Measurements from ENCODE around the gene COX19. TPM values are rescaled to one million over a fixed set of nuclear protein-coding genes. Genes with fewer than 3 reads are reported as not detected.

The COX19 gene
- total RNA-seq, 1 experiment from 2014 or later, result 24.8 TPM

DNA sequence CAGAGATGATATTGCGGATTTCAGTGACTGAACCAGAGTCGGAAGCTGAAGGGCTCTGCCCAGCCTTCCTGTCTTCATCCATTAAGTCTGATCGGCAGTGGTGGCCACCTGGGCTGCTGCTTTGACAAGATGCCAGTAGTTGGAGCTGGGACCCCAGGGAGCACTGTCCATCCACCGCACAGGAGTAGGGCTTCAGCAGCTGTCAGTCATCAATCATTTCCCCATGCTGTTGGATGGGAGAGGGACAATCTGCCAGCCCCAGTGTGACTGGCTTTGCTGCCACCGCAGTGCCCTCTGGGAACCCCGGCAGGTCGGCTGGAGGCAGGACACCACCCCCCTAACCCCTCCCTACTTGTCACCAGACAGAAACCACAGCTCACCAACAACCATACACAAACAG, 46.0 kb upstream of the COX19 start:
- no peaks in the 10 kb centered on the region for H3K27me3 ChIP-seq (replicated peaks; ENCODE audit: control insufficient read depth, insufficient read depth, low read length)
- H3K4me3 ChIP-seq (ENCODE audit: low read depth, low read length), result no peak overlapping the region
- no peak for TF ChIP-seq CTCF (IDR thresholded peaks at IDR 0.05; ENCODE audit: insufficient read depth in 1 of 2, low read depth in 1 of 2, low read length in 1 of 2, severe bottlenecking in 1 of 2, unreplicated experiment in 1 of 2)
- no peaks in the 10 kb centered on the region for H3K9me3 Mint-ChIP-seq (ENCODE audit: unreplicated experiment)
- H3K4me1 Mint-ChIP-seq (ENCODE audit: low read depth, unreplicated experiment), result no peaks in the 10 kb centered on the region
- no peaks in the 10 kb centered on the region for H3K27me3 Mint-ChIP-seq (ENCODE audit: insufficient read depth, unreplicated experiment)
- H3K9me3 ChIP-seq, result no peaks in the 10 kb centered on the region
- H3K4me3 Mint-ChIP-seq (ENCODE audit: unreplicated experiment), result no peak overlapping the region
- CTCF ChIA-PET, result interaction anchor here (0.7 to 1.3 kb wide), 2 partner anchors 28 to 44 kb away, joined by 4 to 6 read pairs; no protein-coding TSS in a partner anchor
- DNase-seq, result no peak
- H3K36me3 ChIP-seq (ENCODE audit: control insufficient read depth, insufficient read depth, low read length), result peaks cover 5% of the 10 kb centered on the region
- no peak overlapping the region for H3K27ac Mint-ChIP-seq (ENCODE audit: unreplicated experiment)
- POLR2A ChIA-PET, result interaction anchor here (0.5 kb wide), 1 partner anchor 227 kb away, joined by 3 read pairs; no protein-coding TSS in a partner anchor
- H3K36me3 Mint-ChIP-seq (ENCODE audit: insufficient read depth, unreplicated experiment), result peaks cover 31% of the 10 kb centered on the region
- no peaks in the 10 kb centered on the region for H3K4me1 ChIP-seq
- intact Hi-C loops (cut with micrococcal nuclease; ENCODE audit: unreplicated experiment), result no loop called here
- BruUV-seq (replicated peaks), result no TSS peak

DNA sequence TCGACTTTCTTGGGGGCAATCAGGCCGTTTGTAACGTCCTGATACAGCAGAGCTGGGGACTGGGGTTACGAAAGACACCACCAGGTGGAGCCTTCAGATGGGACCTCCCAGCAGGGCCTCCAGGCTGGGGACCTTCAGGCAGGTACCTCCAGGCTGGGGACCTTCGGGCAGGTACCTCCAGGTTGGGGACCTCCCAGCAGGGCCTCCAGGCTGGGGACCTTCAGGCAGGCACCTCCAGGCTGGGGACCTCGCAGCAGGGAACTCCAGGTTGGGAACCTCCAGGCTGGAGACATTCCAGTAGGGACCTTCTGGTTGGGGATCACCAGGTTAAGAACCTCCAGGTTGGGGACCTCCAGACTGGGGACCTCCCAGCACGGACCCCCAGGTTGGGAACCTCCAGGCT, 45.5 kb upstream of the COX19 start:
- Mint-ChIP-seq H3K27me3 (ENCODE audit: insufficient read depth, unreplicated experiment) (no peaks in the 10 kb centered on the region), H3K27ac (ENCODE audit: unreplicated experiment) (no peak overlapping the region), H3K9me3 (ENCODE audit: unreplicated experiment) (no peaks in the 10 kb centered on the region), H3K4me1 (ENCODE audit: low read depth, unreplicated experiment) (no peaks in the 10 kb centered on the region), H3K4me3 (ENCODE audit: unreplicated experiment) (no peak overlapping the region), H3K36me3 (ENCODE audit: insufficient read depth, unreplicated experiment) (peaks cover 31% of the 10 kb centered on the region)
- no peaks in the 10 kb centered on the region for H3K4me1 ChIP-seq
- H3K4me3 ChIP-seq (ENCODE audit: low read depth, low read length), result no peak overlapping the region
- H3K27me3 ChIP-seq (replicated peaks; ENCODE audit: control insufficient read depth, insufficient read depth, low read length), result no peaks in the 10 kb centered on the region
- H3K36me3 ChIP-seq (ENCODE audit: control insufficient read depth, insufficient read depth, low read length), result peaks cover 5% of the 10 kb centered on the region
- POLR2A ChIA-PET, result interaction anchor here (0.6 kb wide), 1 partner anchor 62 kb away, joined by 8 read pairs; no protein-coding TSS in a partner anchor
- DNase-seq, result no peak
- intact Hi-C loops (cut with micrococcal nuclease; ENCODE audit: unreplicated experiment), result no loop called here
- TF ChIP-seq CTCF (IDR thresholded peaks at IDR 0.05; ENCODE audit: insufficient read depth in 1 of 2, low read depth in 1 of 2, low read length in 1 of 2, severe bottlenecking in 1 of 2, unreplicated experiment in 1 of 2), result peak in 1 of 2 experiments; percentile 8
- H3K9me3 ChIP-seq, result no peaks in the 10 kb centered on the region
- CTCF ChIA-PET, result interaction anchor here (0.7 to 1.3 kb wide), 3 partner anchors 27 to 46 kb away, joined by 3 to 6 read pairs (median 4); no protein-coding TSS in a partner anchor
- BruUV-seq (replicated peaks), result no TSS peak

- H3K27me3 ChIP-seq (replicated peaks; ENCODE audit: control insufficient read depth, insufficient read depth, low read length), result no peaks in the 10 kb centered on the region
- no peaks in the 10 kb centered on the region for H3K9me3 Mint-ChIP-seq (ENCODE audit: unreplicated experiment)
- no peak for TF ChIP-seq CTCF (IDR thresholded peaks at IDR 0.05; ENCODE audit: insufficient read depth in 1 of 2, low read depth in 1 of 2, low read length in 1 of 2, severe bottlenecking in 1 of 2, unreplicated experiment in 1 of 2)
- H3K27ac Mint-ChIP-seq (ENCODE audit: unreplicated experiment), result no peak overlapping the region
- intact Hi-C loops (cut with micrococcal nuclease; ENCODE audit: unreplicated experiment), result no loop called here
- no peaks in the 10 kb centered on the region for H3K4me1 Mint-ChIP-seq (ENCODE audit: low read depth, unreplicated experiment)
- H3K27me3 Mint-ChIP-seq (ENCODE audit: insufficient read depth, unreplicated experiment), result no peaks in the 10 kb centered on the region
- no peaks in the 10 kb centered on the region for H3K9me3 ChIP-seq
- no peaks in the 10 kb centered on the region for H3K36me3 ChIP-seq (ENCODE audit: control insufficient read depth, insufficient read depth, low read length)
- no peak overlapping the region for H3K4me3 Mint-ChIP-seq (ENCODE audit: unreplicated experiment)
- DNase-seq, result no peak
- H3K36me3 Mint-ChIP-seq (ENCODE audit: insufficient read depth, unreplicated experiment), result peaks cover 34% of the 10 kb centered on the region
- peaks cover 8% of the 10 kb centered on the region; the same call in 1 of the 2 replicates for H3K4me1 ChIP-seq
- BruUV-seq (replicated peaks), result no TSS peak
- no peak overlapping the region for H3K4me3 ChIP-seq (ENCODE audit: low read depth, low read length)
- POLR2A ChIA-PET, result interaction anchor here (0.6 kb wide), 2 partner anchors 49 to 61 kb away, joined by 8 read pairs; no protein-coding TSS in a partner anchor
- CTCF ChIA-PET, result interaction anchor here (0.9 kb wide), 1 partner anchor 47 kb away, joined by 3 read pairs; no protein-coding TSS in a partner anchor
These were observed 44.7 kb upstream of the COX19 start for GRCh38 chr7:1019789-1020610.

All from Caco-2 (cell line).